Measurements from ENCODE around the gene SCARF2. TPM values are rescaled to one million over a fixed set of nuclear protein-coding genes. Genes with fewer than 3 reads are reported as not detected.

The SCARF2 gene
- total RNA-seq, 4 donors from 2014 or later: 14.8 to 25.3 (median 20.1) TPM

DNA sequence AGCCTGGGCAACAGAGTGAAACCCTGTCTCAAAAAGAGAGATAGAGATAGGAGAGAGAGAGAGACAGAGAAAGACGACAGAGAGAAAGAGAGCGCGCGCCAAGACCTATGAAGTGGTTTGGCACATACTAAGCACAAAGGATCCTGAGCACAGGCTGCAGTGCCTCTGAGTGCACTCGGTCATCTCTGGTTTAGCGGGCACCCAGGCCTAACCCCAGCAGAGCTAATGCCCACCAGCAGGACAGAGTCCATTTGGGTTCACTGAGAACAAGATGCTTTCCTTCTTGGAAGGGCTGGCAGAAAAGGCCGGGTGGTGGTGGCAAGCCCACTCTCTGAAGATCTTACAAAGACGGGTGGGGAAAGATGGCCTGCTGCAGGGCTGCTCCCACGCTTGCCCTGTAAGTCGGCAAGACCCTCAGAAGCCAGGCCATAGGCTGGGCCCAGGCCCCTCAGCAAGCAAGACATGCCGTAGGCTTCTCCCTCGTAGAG lies 3.3 kb downstream of the SCARF2 start:
- Histone ChIP-seq H3K9me3 (no peaks in the 10 kb centered on the region), H3K4me3 (no peak overlapping the region), H3K27ac (no peak overlapping the region), H3K27me3 (peaks cover 20% of the 10 kb centered on the region), H3K4me1 (peaks cover 0 to 82% (median 21%) of the 10 kb centered on the region in 3 donors), H3K36me3 (peaks cover 0 to 15% of the 10 kb centered on the region in 2 donors)
- no peak for ATAC-seq
- 90% methylated on average over 2 to 11 of the region's 12 CpGs for WGBS, 2 donors (ENCODE audit: low coverage in 1 of 2)
- TF ChIP-seq POLR2AphosphoS5 (IDR thresholded peaks at IDR 0.05): no peak
- no peak for TF ChIP-seq POLR2A (IDR thresholded peaks at IDR 0.05)

DNA sequence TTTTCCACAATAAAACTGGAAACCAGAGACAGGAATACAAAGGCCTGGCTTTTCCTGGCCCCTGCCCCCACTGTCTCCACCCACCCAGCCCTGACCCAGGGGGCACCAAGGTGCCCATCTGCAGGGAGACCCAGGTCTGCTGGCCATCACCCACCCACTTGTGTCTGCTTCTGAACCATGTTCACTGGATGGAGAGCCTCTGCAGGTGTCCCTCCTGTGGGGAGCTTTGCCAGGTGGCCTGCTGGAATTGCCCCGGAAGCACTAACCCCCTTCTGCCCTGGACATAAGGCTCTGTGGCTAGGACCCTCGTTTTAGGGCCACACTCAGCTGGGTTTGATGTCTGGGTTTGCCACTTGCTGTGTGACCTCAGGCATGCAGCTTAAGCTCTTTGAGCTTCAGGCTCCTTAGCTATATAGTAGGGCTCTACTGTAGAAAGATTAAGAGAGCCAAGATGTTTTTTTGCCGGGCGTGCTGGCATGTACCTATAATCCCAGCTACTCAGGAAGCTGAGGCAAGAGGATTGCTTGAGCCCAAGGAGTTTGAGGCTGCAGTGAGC lies 3.9 kb downstream of the SCARF2 start:
- peaks cover 20% of the 10 kb centered on the region for H3K27me3 ChIP-seq
- H3K9me3 ChIP-seq: no peaks in the 10 kb centered on the region
- H3K27ac ChIP-seq: no peak overlapping the region
- peaks cover 0 to 20% of the 10 kb centered on the region in 2 donors for H3K36me3 ChIP-seq
- 83% methylated on average over 1 of the region's 4 CpGs; no CpG with 5 or more reads in 1 of the 2 donors for WGBS, 2 donors (ENCODE audit: low coverage in 1 of 2)
- no peak overlapping the region for H3K4me3 ChIP-seq
- ATAC-seq: no peak
- H3K4me1 ChIP-seq: peaks cover 0 to 80% (median 21%) of the 10 kb centered on the region in 3 donors
- TF ChIP-seq, protein P1, sequence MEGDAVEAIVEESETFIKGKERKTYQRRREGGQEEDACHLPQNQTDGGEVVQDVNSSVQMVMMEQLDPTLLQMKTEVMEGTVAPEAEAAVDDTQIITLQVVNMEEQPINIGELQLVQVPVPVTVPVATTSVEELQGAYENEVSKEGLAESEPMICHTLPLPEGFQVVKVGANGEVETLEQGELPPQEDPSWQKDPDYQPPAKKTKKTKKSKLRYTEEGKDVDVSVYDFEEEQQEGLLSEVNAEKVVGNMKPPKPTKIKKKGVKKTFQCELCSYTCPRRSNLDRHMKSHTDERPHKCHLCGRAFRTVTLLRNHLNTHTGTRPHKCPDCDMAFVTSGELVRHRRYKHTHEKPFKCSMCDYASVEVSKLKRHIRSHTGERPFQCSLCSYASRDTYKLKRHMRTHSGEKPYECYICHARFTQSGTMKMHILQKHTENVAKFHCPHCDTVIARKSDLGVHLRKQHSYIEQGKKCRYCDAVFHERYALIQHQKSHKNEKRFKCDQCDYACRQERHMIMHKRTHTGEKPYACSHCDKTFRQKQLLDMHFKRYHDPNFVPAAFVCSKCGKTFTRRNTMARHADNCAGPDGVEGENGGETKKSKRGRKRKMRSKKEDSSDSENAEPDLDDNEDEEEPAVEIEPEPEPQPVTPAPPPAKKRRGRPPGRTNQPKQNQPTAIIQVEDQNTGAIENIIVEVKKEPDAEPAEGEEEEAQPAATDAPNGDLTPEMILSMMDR (IDR thresholded peaks at IDR 0.05): no peak
- no peak for TF ChIP-seq EP300 (IDR thresholded peaks at IDR 0.05)

DNA sequence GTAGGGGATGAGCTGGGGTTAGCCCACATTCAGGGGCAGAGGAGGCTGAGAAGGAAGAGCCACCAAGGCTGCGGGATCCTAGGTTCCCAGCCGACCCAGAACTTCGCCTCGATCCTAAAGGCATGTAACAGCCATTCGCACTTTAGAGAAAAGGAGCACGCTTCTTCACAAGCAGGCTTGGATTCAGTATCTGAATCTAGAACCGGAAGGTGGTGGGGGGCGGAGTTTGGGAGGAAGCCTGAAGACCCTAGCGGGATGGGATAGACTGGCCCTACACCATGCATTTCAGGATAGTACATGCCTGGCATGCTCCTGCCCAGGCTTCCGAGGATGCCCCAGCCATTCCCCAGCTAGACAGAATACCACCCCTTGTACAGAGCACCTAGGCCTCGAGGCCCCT lies 4.4 kb downstream of the SCARF2 start:
- TF ChIP-seq POLR2A (IDR thresholded peaks at IDR 0.05): no peak
- Histone ChIP-seq H3K4me3 (no peak overlapping the region), H3K36me3 (peaks cover 0 to 26% of the 10 kb centered on the region in 2 donors), H3K27me3 (peaks cover 20% of the 10 kb centered on the region), H3K27ac (no peak overlapping the region), H3K4me1 (peaks cover 0 to 74% (median 17%) of the 10 kb centered on the region in 3 donors), H3K9me3 (no peaks in the 10 kb centered on the region)
- WGBS, 2 donors (ENCODE audit: low coverage in 1 of 2): 78 to 100% methylated on average over 3 to 7 of the region's 11 CpGs
- ATAC-seq: no peak

DNA sequence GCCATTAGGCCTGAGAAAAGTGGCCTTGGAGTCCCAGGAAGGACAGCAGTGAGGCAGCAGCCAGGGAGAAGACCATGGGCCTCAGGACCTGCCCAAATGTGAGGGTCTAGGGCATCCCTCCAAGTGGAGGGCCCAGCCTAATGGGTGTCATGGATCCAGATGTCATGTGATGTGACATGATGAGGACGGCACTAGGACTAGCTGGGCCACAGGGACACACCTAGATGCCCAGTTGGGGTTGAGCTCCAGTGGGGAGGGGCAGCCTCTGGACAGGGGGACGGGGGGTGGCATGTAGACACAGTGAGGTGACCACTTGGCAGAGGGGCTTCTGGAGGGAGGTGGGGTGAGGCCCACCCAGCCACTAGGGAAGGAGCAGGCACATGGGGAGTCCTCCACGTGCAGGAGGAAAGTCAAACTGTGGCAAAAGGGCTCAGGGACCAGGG lies 5.4 kb downstream of the SCARF2 start:
- Histone ChIP-seq H3K27me3 (peaks cover 20% of the 10 kb centered on the region), H3K4me3 (no peak overlapping the region), H3K9me3 (no peaks in the 10 kb centered on the region), H3K4me1 (peaks cover 0 to 68% (median 17%) of the 10 kb centered on the region in 3 donors), H3K27ac (no peak overlapping the region), H3K36me3 (peaks cover 0 to 35% of the 10 kb centered on the region in 2 donors)
- WGBS, 2 donors (ENCODE audit: low coverage in 1 of 2): 73 to 86% methylated on average over 1 to 2 of the region's 3 CpGs
- TF ChIP-seq EP300 (IDR thresholded peaks at IDR 0.05) (no peak), POLR2AphosphoS5 (IDR thresholded peaks at IDR 0.05) (no peak), POLR2A (IDR thresholded peaks at IDR 0.05) (no peak)
- TF ChIP-seq, protein P1 (IDR thresholded peaks at IDR 0.05): no peak
- ATAC-seq: no peak

DNA sequence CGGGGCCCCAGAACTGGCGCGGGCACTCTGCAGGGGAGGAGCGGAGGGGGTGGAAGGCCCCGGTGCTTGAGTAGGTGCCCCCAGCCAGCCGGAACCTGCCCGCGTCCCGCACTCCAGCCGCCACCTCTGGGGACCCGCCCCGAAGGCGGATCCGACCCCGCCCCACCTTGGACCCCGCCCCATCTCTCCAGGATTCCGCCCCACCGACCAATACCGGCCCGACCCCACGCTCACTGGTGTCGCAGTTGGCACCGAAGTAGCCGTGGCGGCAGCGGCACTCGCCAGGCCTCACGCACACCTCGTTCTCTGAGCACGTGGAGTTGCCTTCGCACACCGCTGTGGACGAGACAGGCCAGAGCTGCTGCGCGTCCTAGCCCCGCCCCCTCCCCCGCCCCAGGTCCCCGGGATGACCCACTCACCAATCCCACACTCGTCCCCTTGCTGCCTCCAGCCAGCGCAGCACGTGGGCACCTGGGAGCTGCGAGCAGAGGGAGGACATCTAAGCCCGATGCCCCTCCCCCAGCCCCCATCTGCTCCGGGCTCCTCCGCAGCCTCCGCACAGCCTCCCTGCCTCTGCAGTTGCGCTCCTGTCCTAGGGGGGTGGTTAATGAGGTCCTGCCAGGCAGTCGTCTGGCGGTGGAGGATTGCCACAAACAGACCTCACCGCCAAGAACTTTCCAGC lies 6.0 kb downstream of the SCARF2 start:
- ATAC-seq: no peak
- no peaks in the 10 kb centered on the region for H3K9me3 ChIP-seq
- peaks cover 0 to 41% of the 10 kb centered on the region in 2 donors for H3K36me3 ChIP-seq
- no peak overlapping the region for H3K27ac ChIP-seq
- peaks cover 20% of the 10 kb centered on the region for H3K27me3 ChIP-seq
- H3K4me3 ChIP-seq: peak overlapping the region in 1 of 2 donors; percentile 36
- no CpG with 5 or more reads among the region's 50 CpGs for WGBS, 2 donors (ENCODE audit: low coverage in 1 of 2)
- TF ChIP-seq, protein P1 (IDR thresholded peaks at IDR 0.05): no peak
- no peak for TF ChIP-seq EP300 (IDR thresholded peaks at IDR 0.05)
- no peak for TF ChIP-seq POLR2A (IDR thresholded peaks at IDR 0.05)
- TF ChIP-seq POLR2AphosphoS5 (IDR thresholded peaks at IDR 0.05): no peak
- peaks cover 0 to 62% (median 14%) of the 10 kb centered on the region in 3 donors for H3K4me1 ChIP-seq
